ENCODE measurements around the gene RNF157.

DNA sequence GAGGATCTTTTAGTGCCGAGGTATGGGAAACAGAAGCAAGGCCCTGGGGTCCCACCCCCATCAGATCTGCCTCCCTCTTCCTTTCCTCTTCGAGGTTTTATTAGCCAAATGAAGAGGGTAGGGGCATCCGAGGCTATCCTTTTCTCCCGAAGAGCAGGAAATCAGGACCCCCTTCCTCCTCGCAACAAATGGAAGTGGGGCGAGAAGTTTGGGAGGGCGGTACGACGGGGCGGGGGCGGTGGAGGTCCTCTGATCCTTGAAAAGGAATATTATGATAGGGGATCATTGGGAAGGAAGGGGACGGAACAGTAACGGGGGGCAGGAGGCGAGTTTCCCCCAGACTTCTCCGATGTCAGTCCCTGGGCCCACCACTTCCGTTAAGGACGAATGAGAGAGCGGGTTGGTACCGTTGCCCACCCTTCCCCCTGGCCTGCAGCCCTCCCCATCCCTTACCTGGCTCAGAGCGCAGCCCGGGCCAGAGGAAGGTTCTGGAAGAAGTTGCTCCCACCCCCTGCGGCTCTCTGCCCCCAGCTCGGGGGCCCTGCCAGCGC lies 99.6 kb downstream of the RNF157 start:
- TF ChIP-seq, protein P1, sequence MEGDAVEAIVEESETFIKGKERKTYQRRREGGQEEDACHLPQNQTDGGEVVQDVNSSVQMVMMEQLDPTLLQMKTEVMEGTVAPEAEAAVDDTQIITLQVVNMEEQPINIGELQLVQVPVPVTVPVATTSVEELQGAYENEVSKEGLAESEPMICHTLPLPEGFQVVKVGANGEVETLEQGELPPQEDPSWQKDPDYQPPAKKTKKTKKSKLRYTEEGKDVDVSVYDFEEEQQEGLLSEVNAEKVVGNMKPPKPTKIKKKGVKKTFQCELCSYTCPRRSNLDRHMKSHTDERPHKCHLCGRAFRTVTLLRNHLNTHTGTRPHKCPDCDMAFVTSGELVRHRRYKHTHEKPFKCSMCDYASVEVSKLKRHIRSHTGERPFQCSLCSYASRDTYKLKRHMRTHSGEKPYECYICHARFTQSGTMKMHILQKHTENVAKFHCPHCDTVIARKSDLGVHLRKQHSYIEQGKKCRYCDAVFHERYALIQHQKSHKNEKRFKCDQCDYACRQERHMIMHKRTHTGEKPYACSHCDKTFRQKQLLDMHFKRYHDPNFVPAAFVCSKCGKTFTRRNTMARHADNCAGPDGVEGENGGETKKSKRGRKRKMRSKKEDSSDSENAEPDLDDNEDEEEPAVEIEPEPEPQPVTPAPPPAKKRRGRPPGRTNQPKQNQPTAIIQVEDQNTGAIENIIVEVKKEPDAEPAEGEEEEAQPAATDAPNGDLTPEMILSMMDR (IDR thresholded peaks at IDR 0.05): no peak
- no peak for TF ChIP-seq POLR2A (IDR thresholded peaks at IDR 0.05)
